Measurements from ENCODE around the gene TAF1C. TPM values are rescaled to one million over a fixed set of nuclear protein-coding genes. Genes with fewer than 3 reads are reported as not detected.
A peak's percentile ranks its signal among the peaks of the same experiment; 100 is the strongest.

TAF1C gene
- total and polyA plus RNA-seq, 9 of the 15 experiments (the other 6 are each of a cell fraction or from before 2014, with no cell fraction given) = 1.5 to 74.8 (median 21.0) TPM

- no peak for TF ChIP-seq ZNF23 (CRISPR knock-in tag; IDR thresholded peaks at IDR 0.05)
- 0 out of 2 replicates have a peak, but pooled peaks have one; percentile 40 for TF ChIP-seq ETS1 (conservative IDR thresholded peaks at IDR 0.05; ENCODE audit: control insufficient read depth, low read depth, low read length)
- TF ChIP-seq NONO (IDR thresholded peaks at IDR 0.05; ENCODE audit: low read depth in 2 of 2, low read length in 1 of 2) = no peak; a peak in 2 of 4 replicates
- TF ChIP-seq TAL1 (IDR thresholded peaks at IDR 0.05) = no peak
- TF ChIP-seq CC2D1A (IDR thresholded peaks at IDR 0.05) = peak; percentile 49; the same call in 1 of the 2 replicates
- TF ChIP-seq C11orf30 (IDR thresholded peaks at IDR 0.05; ENCODE audit: low read depth) = peak; percentile 88
- 0 out of 2 replicates have a peak, but pooled peaks have one; percentile 14 for TF ChIP-seq CBX5 (IDR thresholded peaks at IDR 0.05; ENCODE audit: borderline replicate concordance, low read depth)
- TF ChIP-seq NR1H2 (CRISPR knock-in tag; IDR thresholded peaks at IDR 0.05) = no peak
- no peak for TF ChIP-seq ZNF217 (CRISPR knock-in tag; IDR thresholded peaks at IDR 0.05)
- no peak; the same call in 1 of the 2 replicates for TF ChIP-seq ATF4 (CRISPR knock-in tag; IDR thresholded peaks at IDR 0.05)
- TF ChIP-seq RBM22 (IDR thresholded peaks at IDR 0.05; ENCODE audit: low read depth, low read length, poor library complexity, severe bottlenecking) = no peak
- no peak for TF ChIP-seq SNIP1 (IDR thresholded peaks at IDR 0.05; ENCODE audit: low read depth)
- no peak for TF ChIP-seq NEUROD1 (IDR thresholded peaks at IDR 0.05; ENCODE audit: borderline replicate concordance, low read depth, low read length, partially characterized antibody)
- TF ChIP-seq RBM14 (IDR thresholded peaks at IDR 0.05; ENCODE audit: borderline replicate concordance, insufficient read depth, low read depth, low read length) = no peak
- peak; percentile 75 for TF ChIP-seq SP2 (IDR thresholded peaks at IDR 0.05; ENCODE audit: extremely low read depth, low read depth, low read length, poor library complexity, severe bottlenecking)
- TF ChIP-seq HMG20B (CRISPR knock-in tag; IDR thresholded peaks at IDR 0.05) = no peak
- no peak for TF ChIP-seq HES1 (IDR thresholded peaks at IDR 0.05; ENCODE audit: low read depth)
- no peak for TF ChIP-seq FOXK1 (CRISPR knock-in tag; IDR thresholded peaks at IDR 0.05; ENCODE audit: borderline replicate concordance)
- peak; percentile 69 for TF ChIP-seq POLR2B (IDR thresholded peaks at IDR 0.05; ENCODE audit: low read depth, partially characterized antibody)
- TF ChIP-seq ZFPM2 (CRISPR knock-in tag; IDR thresholded peaks at IDR 0.05) = no peak
- TF ChIP-seq TAF15 (IDR thresholded peaks at IDR 0.05; ENCODE audit: low read depth, low read length) = no peak
- TF ChIP-seq ZNF282 (CRISPR knock-in tag; IDR thresholded peaks at IDR 0.05) = no peak
Observed at GRCh38 chr16:84186685-84187437, at the start of gene TAF1C (continued).
